MCF 10A (cell line): ENCODE measurements around the gene PRAMEF10. TPM values are rescaled to one million over a fixed set of nuclear protein-coding genes. Genes with fewer than 3 reads are reported as not detected.
"Not testable (repeated sequence)": the region's sequence is repeated elsewhere in the genome, so short reads cannot be mapped to it uniquely, and the experiment has no call there.

Experiments
- BruUV-seq: library from RNA; stranded (reverse); fragments of 400-500 nt; replicated peaks from 2 replicates; lab custom pipeline; 2021; lab: Mats Ljungman, UMichigan
- CTCF ChIA-PET: fragments of 300-600 bp; sonication (Branson Sonifier 250); formaldehyde crosslinking; extraction: SDS; loops from one replicate; lab custom pipeline; 2021; ENCODE audit warnings: antibody characterized with exemption, inconsistent platforms; lab: Yijun Ruan, JAX
- POLR2A ChIA-PET: fragments of 300-600, 350-650 bp; sonication (Branson Sonifier 250); formaldehyde crosslinking; extraction: SDS; loops from one replicate; lab custom pipeline; 2020; ENCODE audit warnings: antibody characterized with exemption, inconsistent platforms; lab: Yijun Ruan, JAX
- DNase-seq: peaks from one replicate; pipeline ENCODE4 v3.0.0-alpha.2; 2018; ENCODE audit not compliant: unreplicated experiment
- H3K27ac Mint-ChIP-seq: one replicate; pipeline ENCODE4 v1.8.0; 2022; ENCODE audit warnings: mild to moderate bottlenecking, low read depth, mixed read lengths; ENCODE audit not compliant: unreplicated experiment
- H3K27me3 Mint-ChIP-seq: one replicate; pipeline ENCODE4 v1.8.0; 2022; ENCODE audit warnings: mixed read lengths; ENCODE audit not compliant: insufficient read depth, unreplicated experiment
- H3K36me3 Mint-ChIP-seq: one replicate; pipeline ENCODE4 v1.8.0; 2022; ENCODE audit warnings: mild to moderate bottlenecking, moderate library complexity, mixed read lengths; ENCODE audit not compliant: insufficient read depth, unreplicated experiment
- H3K4me1 Mint-ChIP-seq: one replicate; pipeline ENCODE4 v1.8.0; 2022; ENCODE audit warnings: mixed read lengths; ENCODE audit not compliant: insufficient read depth, unreplicated experiment
- H3K4me3 Mint-ChIP-seq: one replicate; pipeline ENCODE4 v1.8.0; 2022; ENCODE audit warnings: mild to moderate bottlenecking, moderate library complexity, mixed read lengths; ENCODE audit not compliant: unreplicated experiment
- H3K9me3 Mint-ChIP-seq: one replicate; pipeline ENCODE4 v1.8.0; 2022; ENCODE audit warnings: mixed read lengths; ENCODE audit not compliant: unreplicated experiment
- CTCF ChIP-seq: fragments of 200-600 bp; IDR thresholded peaks from one replicate; pipeline ENCODE4 v1.8.0; 2022; ENCODE audit warnings: antibody characterized with exemption, mild to moderate bottlenecking; ENCODE audit not compliant: unreplicated experiment
- intact Hi-C: fragments of 100-400 bp; cut with micrococcal nuclease; formaldehyde crosslinking; loops from 2 replicates; pipeline ENCODE4 v1.14.1; 2022
- total RNA-seq: library from RNA; stranded (reverse); gene quantifications from 2 replicates; pipeline ENCODE4 v1.2.3, GENCODE V29; 2022

PRAMEF10 gene
- total RNA-seq, 1 experiment from 2014 or later = not detected

- H3K9me3 Mint-ChIP-seq, H3K4me1 Mint-ChIP-seq, H3K36me3 Mint-ChIP-seq, BruUV-seq, H3K27ac Mint-ChIP-seq, H3K27me3 Mint-ChIP-seq, DNase-seq, CTCF ChIA-PET, H3K4me3 Mint-ChIP-seq, intact Hi-C loops, POLR2A ChIA-PET: not testable (repeated sequence)
Measured at GRCh38 chr1:12878453-12878852, 19.6 kb downstream of the PRAMEF10 start.

GRCh38 chr1:12863131-12863880 lies 34.8 kb downstream of the PRAMEF10 start:
- H3K27ac Mint-ChIP-seq, POLR2A ChIA-PET, intact Hi-C loops: not testable (repeated sequence)

GRCh38 chr1:12856786-12857185 lies 41.3 kb downstream of the PRAMEF10 start, which contains the start of gene PRAMEF2:
Gene PRAMEF2 (plus strand): TSS chr1:12857086. CDS start chr1:12859010, 1,924 bp downstream.
- H3K36me3 Mint-ChIP-seq, H3K9me3 Mint-ChIP-seq, H3K27me3 Mint-ChIP-seq, CTCF ChIA-PET, H3K27ac Mint-ChIP-seq, BruUV-seq, intact Hi-C loops, POLR2A ChIA-PET, H3K4me3 Mint-ChIP-seq, DNase-seq, H3K4me1 Mint-ChIP-seq: not testable (repeated sequence)

More at GRCh38 chr1:12863131-12863880, 34.8 kb downstream of the PRAMEF10 start:
- H3K4me1 Mint-ChIP-seq, DNase-seq, BruUV-seq, CTCF ChIA-PET, H3K27me3 Mint-ChIP-seq, H3K36me3 Mint-ChIP-seq, H3K4me3 Mint-ChIP-seq, H3K9me3 Mint-ChIP-seq: not testable (repeated sequence)

- no TSS peak for BruUV-seq
- POLR2A ChIA-PET = no interaction called here
- no peaks in the 10 kb centered on the region for H3K9me3 Mint-ChIP-seq
- no peaks in the 10 kb centered on the region for H3K36me3 Mint-ChIP-seq
- no peaks in the 10 kb centered on the region for H3K4me1 Mint-ChIP-seq
- DNase-seq = peak; percentile 22
- no peaks in the 10 kb centered on the region for H3K27me3 Mint-ChIP-seq
- H3K4me3 Mint-ChIP-seq = no peak overlapping the region
- intact Hi-C loops = no loop called here
- peak overlapping the region; percentile 71 for H3K27ac Mint-ChIP-seq
- CTCF ChIA-PET = no interaction called here
- TF ChIP-seq CTCF = no peak
Measured at GRCh38 chr1:12851779-12852178, 46.3 kb downstream of the PRAMEF10 start.

- H3K4me1 Mint-ChIP-seq, CTCF ChIA-PET, H3K27me3 Mint-ChIP-seq, H3K27ac Mint-ChIP-seq, DNase-seq, H3K4me3 Mint-ChIP-seq, BruUV-seq, H3K9me3 Mint-ChIP-seq, POLR2A ChIA-PET, intact Hi-C loops, H3K36me3 Mint-ChIP-seq: not testable (repeated sequence)
Measured at GRCh38 chr1:12848620-12849019, 49.5 kb downstream of the PRAMEF10 start, which contains the start of gene HNRNPCL1. Gene HNRNPCL1 (minus strand): TSS chr1:12848720. CDS start chr1:12848289, 431 bp downstream.

Other genes with a start within 250 kb of the PRAMEF10 start
- not detected in 2 replicates for gene AADACL3, start 182.2 kb downstream of the PRAMEF10 start, total RNA-seq
- gene CFAP107, start 152.1 kb downstream of the PRAMEF10 start, total RNA-seq = not detected in 2 replicates
- not detected in 2 replicates for gene PRAMEF12, start 124.5 kb downstream of the PRAMEF10 start, total RNA-seq
- not detected in 2 replicates for gene PRAMEF1, start 106.9 kb downstream of the PRAMEF10 start, total RNA-seq
- gene PRAMEF11, start 66.9 kb downstream of the PRAMEF10 start, total RNA-seq = not detected in 2 replicates
- not detected in 2 replicates for gene HNRNPCL1, start 49.5 kb downstream of the PRAMEF10 start, total RNA-seq
- not detected in 2 replicates for gene PRAMEF2, start 41.2 kb downstream of the PRAMEF10 start, total RNA-seq
- gene PRAMEF4, start 12.1 kb downstream of the PRAMEF10 start, total RNA-seq = not detected in 2 replicates
- gene PRAMEF7, start 18.3 kb upstream of the PRAMEF10 start, total RNA-seq = not detected in 2 replicates
- gene PRAMEF6, start 49.3 kb upstream of the PRAMEF10 start, total RNA-seq = not detected in 2 replicates
- gene PRAMEF27, start 158.3 kb upstream of the PRAMEF10 start, total RNA-seq = not detected in 2 replicates
- not detected in 2 replicates for gene HNRNPCL3, start 162.5 kb upstream of the PRAMEF10 start, total RNA-seq
- not detected in 2 replicates for gene PRAMEF25, start 172.5 kb upstream of the PRAMEF10 start, total RNA-seq
- gene HNRNPCL2, start 218.6 kb upstream of the PRAMEF10 start, total RNA-seq = not detected in 2 replicates